ENCODE measurements around the gene MS4A15. TPM values are rescaled to one million over a fixed set of nuclear protein-coding genes. Genes with fewer than 3 reads are reported as not detected.

Gene MS4A15
- total and polyA plus RNA-seq, 12 donors: 0.07 to 0.28 (median 0.23) TPM; not detected in 8

- no peak overlapping the region for H3K4me3 ChIP-seq
- H3K4me1 ChIP-seq (replicated peaks in 1 of 2): no peaks in the 10 kb centered on the region
- intact Hi-C loops (cut with DNase I): no loop called here
- H3K27me3 ChIP-seq: no peaks in the 10 kb centered on the region
- no peak overlapping the region for H3K27ac ChIP-seq
- H3K9me3 ChIP-seq (replicated peaks in 1 of 3): no peaks in the 10 kb centered on the region
- no peaks in the 10 kb centered on the region for H3K36me3 ChIP-seq (replicated peaks in 1 of 2)
- WGBS, 4 donors: 68 to 85% (median 77%) methylated on average over 5 of the region's 5 CpGs
- DNase-seq: no peak
- TF ChIP-seq, protein P1, sequence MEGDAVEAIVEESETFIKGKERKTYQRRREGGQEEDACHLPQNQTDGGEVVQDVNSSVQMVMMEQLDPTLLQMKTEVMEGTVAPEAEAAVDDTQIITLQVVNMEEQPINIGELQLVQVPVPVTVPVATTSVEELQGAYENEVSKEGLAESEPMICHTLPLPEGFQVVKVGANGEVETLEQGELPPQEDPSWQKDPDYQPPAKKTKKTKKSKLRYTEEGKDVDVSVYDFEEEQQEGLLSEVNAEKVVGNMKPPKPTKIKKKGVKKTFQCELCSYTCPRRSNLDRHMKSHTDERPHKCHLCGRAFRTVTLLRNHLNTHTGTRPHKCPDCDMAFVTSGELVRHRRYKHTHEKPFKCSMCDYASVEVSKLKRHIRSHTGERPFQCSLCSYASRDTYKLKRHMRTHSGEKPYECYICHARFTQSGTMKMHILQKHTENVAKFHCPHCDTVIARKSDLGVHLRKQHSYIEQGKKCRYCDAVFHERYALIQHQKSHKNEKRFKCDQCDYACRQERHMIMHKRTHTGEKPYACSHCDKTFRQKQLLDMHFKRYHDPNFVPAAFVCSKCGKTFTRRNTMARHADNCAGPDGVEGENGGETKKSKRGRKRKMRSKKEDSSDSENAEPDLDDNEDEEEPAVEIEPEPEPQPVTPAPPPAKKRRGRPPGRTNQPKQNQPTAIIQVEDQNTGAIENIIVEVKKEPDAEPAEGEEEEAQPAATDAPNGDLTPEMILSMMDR (IDR thresholded peaks at IDR 0.05): no peak
- no peak for TF ChIP-seq POLR2A (IDR thresholded peaks at IDR 0.05)
Measured at GRCh38 chr11:60744114-60744513, 12.6 kb upstream of the MS4A15 start.

- H3K27me3 ChIP-seq: no peaks in the 10 kb centered on the region
- no peak for DNase-seq
- TF ChIP-seq, protein P1 (IDR thresholded peaks at IDR 0.05): no peak
- TF ChIP-seq POLR2A (IDR thresholded peaks at IDR 0.05): no peak
- intact Hi-C loops (cut with DNase I): no loop called here
- H3K27ac ChIP-seq: no peak overlapping the region
- no peaks in the 10 kb centered on the region for H3K9me3 ChIP-seq (replicated peaks in 1 of 3)
- no peaks in the 10 kb centered on the region for H3K4me1 ChIP-seq (replicated peaks in 1 of 2)
- no peak overlapping the region for H3K4me3 ChIP-seq
- 85 to 94% (median 90%) methylated on average over 14 of the region's 14 CpGs for WGBS, 4 donors
- no peaks in the 10 kb centered on the region for H3K36me3 ChIP-seq (replicated peaks in 1 of 2)
Measured at GRCh38 chr11:60747359-60747873, 9.3 kb upstream of the MS4A15 start.

GRCh38 chr11:60748225-60748624 lies 8.4 kb upstream of the MS4A15 start:
- no peak overlapping the region for H3K27ac ChIP-seq
- no peak for DNase-seq
- no peaks in the 10 kb centered on the region for H3K36me3 ChIP-seq (replicated peaks in 1 of 2)
- no peaks in the 10 kb centered on the region for H3K9me3 ChIP-seq (replicated peaks in 1 of 3)
- no peak overlapping the region for H3K4me3 ChIP-seq
- intact Hi-C loops (cut with DNase I): no loop called here
- H3K4me1 ChIP-seq (replicated peaks in 1 of 2): no peaks in the 10 kb centered on the region
- TF ChIP-seq POLR2A (IDR thresholded peaks at IDR 0.05): no peak
- TF ChIP-seq, protein P1 (IDR thresholded peaks at IDR 0.05): no peak
- WGBS, 4 donors: 86 to 94% (median 92%) methylated on average over 7 to 17 of the region's 17 CpGs
- no peaks in the 10 kb centered on the region for H3K27me3 ChIP-seq

DNA sequence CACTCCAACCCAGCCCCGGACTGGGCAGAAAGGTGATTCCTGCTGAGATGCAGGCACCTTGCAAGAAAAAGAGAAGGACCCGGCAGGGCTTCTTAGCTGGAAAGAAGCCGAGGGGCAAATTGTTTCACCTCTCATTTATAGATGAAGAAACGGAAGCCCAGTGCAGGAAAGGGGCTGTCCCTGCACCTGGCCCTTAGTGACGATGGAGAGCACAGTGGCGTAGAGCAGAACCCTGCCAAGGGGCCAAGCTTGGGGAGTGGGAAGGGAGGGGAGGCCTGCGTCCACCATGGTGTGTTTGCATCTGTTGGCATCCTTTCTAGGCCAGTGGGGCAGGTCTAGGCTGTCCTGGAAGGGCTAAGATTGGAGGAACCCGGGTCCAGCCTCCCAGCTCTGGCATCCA lies 7.8 kb upstream of the MS4A15 start:
- no peaks in the 10 kb centered on the region for H3K4me1 ChIP-seq (replicated peaks in 1 of 2)
- no peaks in the 10 kb centered on the region for H3K9me3 ChIP-seq (replicated peaks in 1 of 3)
- H3K36me3 ChIP-seq (replicated peaks in 1 of 2): no peaks in the 10 kb centered on the region
- no peak overlapping the region for H3K27ac ChIP-seq
- H3K27me3 ChIP-seq: no peaks in the 10 kb centered on the region
- DNase-seq: no peak
- 73 to 86% (median 76%) methylated on average over 7 to 8 of the region's 8 CpGs for WGBS, 4 donors
- TF ChIP-seq POLR2A (IDR thresholded peaks at IDR 0.05): no peak
- TF ChIP-seq, protein P1 (IDR thresholded peaks at IDR 0.05): no peak
- intact Hi-C loops (cut with DNase I): no loop called here
- no peak overlapping the region for H3K4me3 ChIP-seq
